NK-92 treated with Interleukin-12 subunit alpha and Interleukin-12 subunit beta, amount 100 ng/mL, for 24 hours (cell line): ENCODE measurements around the gene TPPP3.

Source experiments
- DNase-seq: peaks from one replicate; lab custom pipeline; 2025; lab: John Stamatoyannopoulos, UW

The TPPP3 gene

DNA sequence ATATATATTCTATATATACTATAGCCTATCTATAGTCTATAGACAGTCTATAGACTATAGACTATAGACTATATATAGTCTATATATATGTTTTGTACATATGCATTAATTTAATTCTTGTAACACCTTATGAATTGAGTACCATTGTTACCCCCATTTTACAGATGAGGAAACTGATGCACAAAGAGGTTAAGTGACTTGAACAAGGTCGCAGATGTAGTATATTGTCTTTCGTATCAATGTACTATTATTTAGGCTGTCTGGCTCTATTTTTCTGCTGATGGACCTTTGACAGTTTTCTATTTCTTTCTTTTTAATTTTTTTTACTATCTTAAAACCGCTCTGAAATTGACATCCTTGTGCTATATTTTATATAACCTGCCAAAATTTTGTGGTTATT is 52.0 kb downstream of the TPPP3 start:
- DNase-seq = no peak
